Adrenal gland (tissue), 5 donors: ENCODE measurements around the gene EPHB1.

Experiments
- POLR2A ChIP-seq, 2 donors: fragments of 450-650 bp; IDR thresholded peaks; one replicate each; pipeline ENCODE4 v1.6.1; 2017; ENCODE audit warnings: antibody characterized with exemption in 2 of 2, mild to moderate bottlenecking in 2 of 2, moderate library complexity in 1 of 2
- TF ChIP-seq, protein P1 (sequence below), 6 experiments: fragments of 450-650 bp in 4 of 6; fragments of 200-600 bp in 2 of 6; sonication (generic) in 1 of 6; IDR thresholded peaks; 1 replicate in 5 of 6; 2 replicates in 1 of 6; pipeline versions ENCODE4 v1.5.1 to v1.8.0; 2016 to 2021; ENCODE audit warnings: antibody characterized with exemption in 6 of 6, mild to moderate bottlenecking in 2 of 6, moderate library complexity in 1 of 6
- donor health status: DM: no; HTN: no; CAD: no.

DNA sequence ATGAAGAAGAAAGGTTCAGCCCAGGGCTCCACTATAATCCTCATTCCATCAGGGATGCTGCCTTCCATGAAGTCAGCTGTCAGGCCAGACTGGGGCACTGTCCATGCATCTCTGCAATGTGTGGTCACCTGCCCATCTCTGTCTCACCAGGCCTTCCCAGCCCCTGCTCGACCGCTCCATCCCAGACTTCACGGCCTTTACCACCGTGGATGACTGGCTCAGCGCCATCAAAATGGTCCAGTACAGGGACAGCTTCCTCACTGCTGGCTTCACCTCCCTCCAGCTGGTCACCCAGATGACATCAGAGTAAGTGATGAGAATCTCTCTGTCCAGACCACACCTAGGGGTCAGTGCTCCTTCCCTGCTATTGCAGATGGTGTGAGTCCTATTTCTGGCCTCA lies 454.1 kb downstream of the EPHB1 start:
- TF ChIP-seq, protein P1, sequence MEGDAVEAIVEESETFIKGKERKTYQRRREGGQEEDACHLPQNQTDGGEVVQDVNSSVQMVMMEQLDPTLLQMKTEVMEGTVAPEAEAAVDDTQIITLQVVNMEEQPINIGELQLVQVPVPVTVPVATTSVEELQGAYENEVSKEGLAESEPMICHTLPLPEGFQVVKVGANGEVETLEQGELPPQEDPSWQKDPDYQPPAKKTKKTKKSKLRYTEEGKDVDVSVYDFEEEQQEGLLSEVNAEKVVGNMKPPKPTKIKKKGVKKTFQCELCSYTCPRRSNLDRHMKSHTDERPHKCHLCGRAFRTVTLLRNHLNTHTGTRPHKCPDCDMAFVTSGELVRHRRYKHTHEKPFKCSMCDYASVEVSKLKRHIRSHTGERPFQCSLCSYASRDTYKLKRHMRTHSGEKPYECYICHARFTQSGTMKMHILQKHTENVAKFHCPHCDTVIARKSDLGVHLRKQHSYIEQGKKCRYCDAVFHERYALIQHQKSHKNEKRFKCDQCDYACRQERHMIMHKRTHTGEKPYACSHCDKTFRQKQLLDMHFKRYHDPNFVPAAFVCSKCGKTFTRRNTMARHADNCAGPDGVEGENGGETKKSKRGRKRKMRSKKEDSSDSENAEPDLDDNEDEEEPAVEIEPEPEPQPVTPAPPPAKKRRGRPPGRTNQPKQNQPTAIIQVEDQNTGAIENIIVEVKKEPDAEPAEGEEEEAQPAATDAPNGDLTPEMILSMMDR (IDR thresholded peaks at IDR 0.05) = no peak
- TF ChIP-seq POLR2A (IDR thresholded peaks at IDR 0.05) = no peak
